SK-N-SH treated with all-trans-retinoic acid at 6 μM for 48 hours (cell line): ENCODE measurements around the gene STK11IP.

ENCODE experiments used
- ARNTL ChIP-seq: fragments of 450-650 bp; formaldehyde crosslinking; IDR thresholded peaks from 2 replicates; pipeline ENCODE4 v1.5.0; 2020; ENCODE audit warnings: low read depth, mild to moderate bottlenecking, moderate library complexity, borderline replicate concordance
- BACH2 ChIP-seq: fragments of 250-450 bp; sonication (Bioruptor Pico); IDR thresholded peaks from 2 replicates; pipeline ENCODE4 v1.9.0; 2021; ENCODE audit warnings: mild to moderate bottlenecking, borderline replicate concordance
- ZFP3 ChIP-seq: fragments of 250-450 bp; sonication (Bioruptor Pico); IDR thresholded peaks from 2 replicates; pipeline ENCODE4 v1.5.0; 2020; ENCODE audit warnings: mild to moderate bottlenecking, moderate library complexity
- ZFP30 ChIP-seq: fragments of 450-650 bp; formaldehyde crosslinking; IDR thresholded peaks from 2 replicates; pipeline ENCODE4 v1.5.0; 2022; ENCODE audit warnings: mild to moderate bottlenecking, moderate library complexity
- ZNF565 ChIP-seq: fragments of 450-650 bp; formaldehyde crosslinking; conservative IDR thresholded peaks from 2 replicates; pipeline ENCODE4 v1.5.0; 2020; ENCODE audit warnings: low read depth, mild to moderate bottlenecking, moderate library complexity
- TF ChIP-seq, protein P1 (sequence below): fragments of 250-450 bp; sonication (Bioruptor Pico); IDR thresholded peaks from 2 replicates; pipeline ENCODE4 v1.5.0; 2020; ENCODE audit warnings: mild to moderate bottlenecking, moderate library complexity
- TF ChIP-seq, protein P2 (sequence below): fragments of 250-450 bp; sonication (Bioruptor Pico); IDR thresholded peaks from 2 replicates; pipeline ENCODE4 v1.8.0; 2020; ENCODE audit warnings: mild to moderate bottlenecking, moderate library complexity, borderline replicate concordance

DNA sequence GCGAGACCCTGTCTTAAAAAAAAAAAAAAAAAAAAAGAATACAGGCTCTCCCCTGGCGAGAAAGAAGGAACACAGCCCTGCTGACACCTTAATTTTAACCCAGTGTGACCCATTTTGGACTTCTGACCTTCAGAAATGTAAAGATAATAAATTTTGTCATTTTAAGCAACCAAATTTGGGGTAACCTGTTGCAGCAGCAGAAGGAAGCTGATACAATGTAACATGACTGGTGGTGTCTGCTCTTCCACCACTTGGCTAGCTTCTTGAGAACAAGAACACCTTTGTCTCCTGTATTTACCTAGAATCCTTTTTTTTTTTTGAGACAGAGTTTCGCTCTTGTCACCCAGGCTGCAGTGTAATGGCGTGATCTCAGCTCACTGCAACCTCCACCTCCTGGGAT is 6.6 kb upstream of the STK11IP start:
- TF ChIP-seq ARNTL (CRISPR knock-in tag) (no peak), ZNF565 (no peak), ZFP30 (CRISPR knock-in tag) (no peak), BACH2 (no peak), ZFP3 (CRISPR knock-in tag) (no peak)
- TF ChIP-seq, protein P1, sequence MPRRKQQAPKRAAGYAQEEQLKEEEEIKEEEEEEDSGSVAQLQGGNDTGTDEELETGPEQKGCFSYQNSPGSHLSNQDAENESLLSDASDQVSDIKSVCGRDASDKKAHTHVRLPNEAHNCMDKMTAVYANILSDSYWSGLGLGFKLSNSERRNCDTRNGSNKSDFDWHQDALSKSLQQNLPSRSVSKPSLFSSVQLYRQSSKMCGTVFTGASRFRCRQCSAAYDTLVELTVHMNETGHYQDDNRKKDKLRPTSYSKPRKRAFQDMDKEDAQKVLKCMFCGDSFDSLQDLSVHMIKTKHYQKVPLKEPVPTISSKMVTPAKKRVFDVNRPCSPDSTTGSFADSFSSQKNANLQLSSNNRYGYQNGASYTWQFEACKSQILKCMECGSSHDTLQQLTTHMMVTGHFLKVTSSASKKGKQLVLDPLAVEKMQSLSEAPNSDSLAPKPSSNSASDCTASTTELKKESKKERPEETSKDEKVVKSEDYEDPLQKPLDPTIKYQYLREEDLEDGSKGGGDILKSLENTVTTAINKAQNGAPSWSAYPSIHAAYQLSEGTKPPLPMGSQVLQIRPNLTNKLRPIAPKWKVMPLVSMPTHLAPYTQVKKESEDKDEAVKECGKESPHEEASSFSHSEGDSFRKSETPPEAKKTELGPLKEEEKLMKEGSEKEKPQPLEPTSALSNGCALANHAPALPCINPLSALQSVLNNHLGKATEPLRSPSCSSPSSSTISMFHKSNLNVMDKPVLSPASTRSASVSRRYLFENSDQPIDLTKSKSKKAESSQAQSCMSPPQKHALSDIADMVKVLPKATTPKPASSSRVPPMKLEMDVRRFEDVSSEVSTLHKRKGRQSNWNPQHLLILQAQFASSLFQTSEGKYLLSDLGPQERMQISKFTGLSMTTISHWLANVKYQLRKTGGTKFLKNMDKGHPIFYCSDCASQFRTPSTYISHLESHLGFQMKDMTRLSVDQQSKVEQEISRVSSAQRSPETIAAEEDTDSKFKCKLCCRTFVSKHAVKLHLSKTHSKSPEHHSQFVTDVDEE (CRISPR knock-in tag): no peak
- TF ChIP-seq, protein P2, sequence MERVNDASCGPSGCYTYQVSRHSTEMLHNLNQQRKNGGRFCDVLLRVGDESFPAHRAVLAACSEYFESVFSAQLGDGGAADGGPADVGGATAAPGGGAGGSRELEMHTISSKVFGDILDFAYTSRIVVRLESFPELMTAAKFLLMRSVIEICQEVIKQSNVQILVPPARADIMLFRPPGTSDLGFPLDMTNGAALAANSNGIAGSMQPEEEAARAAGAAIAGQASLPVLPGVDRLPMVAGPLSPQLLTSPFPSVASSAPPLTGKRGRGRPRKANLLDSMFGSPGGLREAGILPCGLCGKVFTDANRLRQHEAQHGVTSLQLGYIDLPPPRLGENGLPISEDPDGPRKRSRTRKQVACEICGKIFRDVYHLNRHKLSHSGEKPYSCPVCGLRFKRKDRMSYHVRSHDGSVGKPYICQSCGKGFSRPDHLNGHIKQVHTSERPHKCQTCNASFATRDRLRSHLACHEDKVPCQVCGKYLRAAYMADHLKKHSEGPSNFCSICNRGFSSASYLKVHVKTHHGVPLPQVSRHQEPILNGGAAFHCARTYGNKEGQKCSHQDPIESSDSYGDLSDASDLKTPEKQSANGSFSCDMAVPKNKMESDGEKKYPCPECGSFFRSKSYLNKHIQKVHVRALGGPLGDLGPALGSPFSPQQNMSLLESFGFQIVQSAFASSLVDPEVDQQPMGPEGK: no peak
